T-helper 2 cell treated with Interferon-gamma antibody and Interleukin-4, amounts not matched to agents 5 μg/mL and 100 μg/mL, for 36 hours (primary cell): ENCODE results near the gene TTC27.

ENCODE experiments used
- DNase-seq: peaks from one replicate; pipeline ENCODE4 v3.0.0; 2021; ENCODE audit warnings: low spot score
- H3K27ac Mint-ChIP-seq: one replicate; pipeline ENCODE4 v1.8.0; 2021; ENCODE audit warnings: mild to moderate bottlenecking, mixed read lengths
- H3K27me3 Mint-ChIP-seq: one replicate; pipeline ENCODE4 v1.8.0; 2021; ENCODE audit warnings: low read depth, mixed read lengths
- H3K36me3 Mint-ChIP-seq: one replicate; pipeline ENCODE4 v1.8.0; 2021; ENCODE audit warnings: low read depth, mixed read lengths
- H3K4me1 Mint-ChIP-seq: one replicate; pipeline ENCODE4 v1.8.0; 2021; ENCODE audit warnings: low read depth, mixed read lengths
- H3K4me3 Mint-ChIP-seq: one replicate; pipeline ENCODE4 v1.8.0; 2022; ENCODE audit warnings: mild to moderate bottlenecking, moderate library complexity, mixed read lengths
- H3K9me3 Mint-ChIP-seq: one replicate; pipeline ENCODE4 v1.8.0; 2021; ENCODE audit warnings: mixed read lengths

TTC27 gene

DNA sequence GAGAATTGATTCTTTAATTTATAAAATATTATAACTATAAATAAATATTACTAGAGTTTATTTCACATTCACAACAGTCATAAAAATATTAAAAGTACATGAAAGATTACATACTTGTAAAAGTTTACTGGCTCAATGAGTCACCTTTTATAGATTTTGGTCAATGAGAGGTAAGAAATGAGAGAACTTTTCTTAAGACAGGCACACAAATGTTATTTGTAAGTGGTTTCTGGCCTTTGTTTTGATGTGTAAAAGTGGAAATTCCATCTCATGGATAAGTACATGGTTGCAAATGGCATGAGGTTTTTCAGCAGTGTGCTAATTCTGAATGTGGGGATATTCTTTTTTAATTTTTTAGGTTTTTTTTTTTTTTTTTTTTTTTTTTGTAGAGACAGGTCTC lies 63.8 kb downstream of the TTC27 start:
- Mint-ChIP-seq H3K4me1 (peaks cover 4% of the 10 kb centered on the region), H3K27ac (no peak overlapping the region), H3K36me3 (peaks cover 4% of the 10 kb centered on the region), H3K9me3 (no peaks in the 10 kb centered on the region), H3K4me3 (no peak overlapping the region), H3K27me3 (no peaks in the 10 kb centered on the region)
- DNase-seq: no peak

DNA sequence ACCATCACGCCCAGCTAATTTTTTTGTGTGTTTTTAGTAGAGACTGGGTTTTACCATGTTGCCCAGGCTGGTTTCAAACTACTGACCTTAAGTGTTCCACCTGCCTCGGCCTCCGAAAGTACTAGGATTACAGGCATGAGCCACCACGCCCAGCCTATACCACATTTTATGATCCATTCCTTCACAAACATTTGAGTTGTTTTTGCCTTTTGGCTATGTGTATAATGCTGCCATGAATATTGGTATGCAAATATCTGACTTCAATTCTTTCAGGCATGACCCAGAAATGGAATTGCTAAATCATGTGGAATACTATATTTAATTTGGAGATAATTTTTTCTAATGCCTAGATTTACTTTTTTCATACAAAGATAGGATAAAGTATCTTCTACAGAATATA lies 68.6 kb downstream of the TTC27 start:
- no peak for DNase-seq
- H3K27ac Mint-ChIP-seq: no peak overlapping the region
- no peaks in the 10 kb centered on the region for H3K27me3 Mint-ChIP-seq
- H3K4me3 Mint-ChIP-seq: no peak overlapping the region
- H3K36me3 Mint-ChIP-seq: peaks cover 2% of the 10 kb centered on the region
- H3K4me1 Mint-ChIP-seq: peaks cover 2% of the 10 kb centered on the region
- no peaks in the 10 kb centered on the region for H3K9me3 Mint-ChIP-seq

DNA sequence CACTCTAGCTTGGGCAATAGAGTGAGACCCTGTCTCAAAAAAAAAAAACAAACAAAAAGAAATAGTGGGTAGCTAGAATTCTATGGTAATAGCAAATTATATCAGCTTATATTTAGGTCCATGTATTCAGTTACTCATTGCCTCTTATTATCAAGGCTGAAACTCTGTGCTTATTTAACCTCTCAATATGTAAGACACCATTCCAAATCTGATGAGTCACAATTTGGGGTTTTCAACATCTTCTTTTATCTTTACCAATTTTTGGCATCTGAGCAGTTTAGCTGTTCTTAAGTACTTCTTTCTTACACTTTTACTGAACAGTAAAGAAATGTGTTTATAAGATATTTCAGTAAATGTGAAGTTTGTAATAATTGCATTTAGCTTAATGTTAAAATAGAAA lies 69.3 kb downstream of the TTC27 start:
- H3K4me1 Mint-ChIP-seq: peaks cover 8% of the 10 kb centered on the region
- no peak overlapping the region for H3K4me3 Mint-ChIP-seq
- no peak for DNase-seq
- no peaks in the 10 kb centered on the region for H3K9me3 Mint-ChIP-seq
- H3K27me3 Mint-ChIP-seq: no peaks in the 10 kb centered on the region
- no peak overlapping the region for H3K27ac Mint-ChIP-seq
- H3K36me3 Mint-ChIP-seq: peaks cover 2% of the 10 kb centered on the region

DNA sequence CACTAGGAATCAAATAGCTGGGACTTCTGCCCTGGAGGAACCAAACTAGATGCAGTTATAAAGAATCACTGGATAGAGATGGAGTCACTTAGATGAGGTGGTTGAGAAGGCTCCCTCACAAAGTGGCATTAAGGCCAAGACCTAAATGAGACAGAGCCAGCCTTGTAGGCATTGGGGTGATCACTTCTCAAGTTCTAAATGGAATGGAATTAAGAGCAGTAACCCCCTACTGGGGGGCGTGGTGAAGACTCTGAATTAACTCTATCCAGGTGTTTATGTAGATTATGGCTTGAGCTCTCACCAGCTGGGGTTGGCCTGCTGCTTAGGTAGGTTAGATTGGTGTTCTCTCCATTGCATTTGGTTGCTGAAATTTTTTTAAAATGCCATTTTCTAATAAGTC lies 71.3 kb downstream of the TTC27 start:
- no peak for DNase-seq
- Mint-ChIP-seq H3K27me3 (no peaks in the 10 kb centered on the region), H3K4me1 (peaks cover 11% of the 10 kb centered on the region), H3K36me3 (peaks cover 11% of the 10 kb centered on the region), H3K9me3 (no peaks in the 10 kb centered on the region), H3K4me3 (no peak overlapping the region), H3K27ac (no peak overlapping the region)

DNA sequence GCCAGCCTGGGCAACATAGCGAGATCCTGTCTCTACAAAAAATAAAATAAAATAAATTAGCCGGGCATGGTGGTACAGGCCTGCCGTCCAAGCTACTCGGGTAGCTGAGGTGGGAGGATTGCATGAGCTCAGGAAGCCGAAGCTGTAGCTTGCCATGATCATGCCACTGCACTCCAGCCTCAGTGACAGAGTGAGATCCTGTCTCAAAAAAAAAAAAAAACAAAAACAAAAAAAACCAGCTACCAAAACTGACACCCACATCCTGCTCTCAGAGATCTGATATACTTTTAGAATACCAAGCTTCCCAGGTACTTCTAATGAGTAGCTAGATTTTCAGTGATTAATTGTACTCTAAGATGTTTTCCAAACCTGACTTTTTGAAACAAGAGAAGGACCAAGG lies 74.0 kb downstream of the TTC27 start:
- H3K36me3 Mint-ChIP-seq: peaks cover 15% of the 10 kb centered on the region
- H3K27ac Mint-ChIP-seq: peak overlapping the region; percentile 26
- H3K4me3 Mint-ChIP-seq: no peak overlapping the region
- no peaks in the 10 kb centered on the region for H3K27me3 Mint-ChIP-seq
- peaks cover 11% of the 10 kb centered on the region for H3K4me1 Mint-ChIP-seq
- no peak for DNase-seq
- H3K9me3 Mint-ChIP-seq: no peaks in the 10 kb centered on the region

DNA sequence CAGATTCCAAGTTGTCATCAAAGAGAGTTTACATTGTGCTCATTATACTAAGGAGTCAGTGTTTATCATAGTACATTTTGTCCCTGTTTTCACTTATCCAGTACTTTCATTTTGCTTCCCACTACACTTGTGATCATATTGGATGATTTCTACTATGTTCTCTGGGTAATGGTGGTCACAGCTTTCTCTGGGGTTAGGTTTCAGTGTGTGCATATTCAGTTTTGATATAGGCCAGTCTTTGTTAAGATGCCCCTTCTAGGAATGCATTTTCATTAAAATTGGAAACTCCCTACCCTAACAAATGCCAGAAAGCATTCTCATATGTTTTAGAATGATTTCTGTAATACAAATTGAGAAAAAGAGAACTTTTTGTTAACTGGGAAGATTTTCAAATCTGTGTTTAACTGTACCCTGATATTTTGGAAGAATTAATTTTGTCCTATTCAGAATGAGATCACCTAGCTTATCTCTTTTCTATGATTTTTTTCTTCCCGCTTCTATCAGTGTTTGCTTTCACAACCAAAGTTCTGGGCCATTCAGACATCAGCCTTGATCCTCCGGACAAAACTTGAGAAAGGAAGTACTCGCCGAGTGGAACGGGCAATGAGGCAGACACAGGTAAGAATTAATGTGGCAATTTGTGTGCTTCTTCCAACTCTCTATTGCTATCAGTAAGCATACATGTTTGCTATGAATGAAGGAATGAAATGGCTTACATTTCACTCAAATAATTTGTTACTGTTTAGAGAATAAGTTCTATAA lies 74.6 kb downstream of the TTC27 start:
- Mint-ChIP-seq H3K27me3 (no peaks in the 10 kb centered on the region), H3K4me1 (peaks cover 11% of the 10 kb centered on the region), H3K9me3 (no peaks in the 10 kb centered on the region), H3K4me3 (no peak overlapping the region), H3K27ac (peak overlapping the region; percentile 31), H3K36me3 (peaks cover 15% of the 10 kb centered on the region)
- no peak for DNase-seq

GRCh38 chr2:32706815-32707579 lies 79.1 kb downstream of the TTC27 start:
- Mint-ChIP-seq H3K4me1 (peaks cover 5% of the 10 kb centered on the region), H3K9me3 (no peaks in the 10 kb centered on the region), H3K4me3 (no peak overlapping the region), H3K27ac (no peak overlapping the region), H3K27me3 (no peaks in the 10 kb centered on the region), H3K36me3 (peaks cover 17% of the 10 kb centered on the region)
- DNase-seq: no peak

GRCh38 chr2:32711219-32711618 lies 83.4 kb downstream of the TTC27 start:
- H3K27me3 Mint-ChIP-seq: no peaks in the 10 kb centered on the region
- peaks cover 3% of the 10 kb centered on the region for H3K4me1 Mint-ChIP-seq
- no peaks in the 10 kb centered on the region for H3K9me3 Mint-ChIP-seq
- no peak overlapping the region for H3K4me3 Mint-ChIP-seq
- H3K36me3 Mint-ChIP-seq: peaks cover 19% of the 10 kb centered on the region
- DNase-seq: no peak
- no peak overlapping the region for H3K27ac Mint-ChIP-seq

GRCh38 chr2:32711908-32712501 lies 84.2 kb downstream of the TTC27 start:
- H3K4me1 Mint-ChIP-seq: peaks cover 3% of the 10 kb centered on the region
- no peak overlapping the region for H3K27ac Mint-ChIP-seq
- H3K4me3 Mint-ChIP-seq: no peak overlapping the region
- no peaks in the 10 kb centered on the region for H3K27me3 Mint-ChIP-seq
- DNase-seq: no peak
- H3K36me3 Mint-ChIP-seq: peaks cover 20% of the 10 kb centered on the region
- H3K9me3 Mint-ChIP-seq: no peaks in the 10 kb centered on the region

DNA sequence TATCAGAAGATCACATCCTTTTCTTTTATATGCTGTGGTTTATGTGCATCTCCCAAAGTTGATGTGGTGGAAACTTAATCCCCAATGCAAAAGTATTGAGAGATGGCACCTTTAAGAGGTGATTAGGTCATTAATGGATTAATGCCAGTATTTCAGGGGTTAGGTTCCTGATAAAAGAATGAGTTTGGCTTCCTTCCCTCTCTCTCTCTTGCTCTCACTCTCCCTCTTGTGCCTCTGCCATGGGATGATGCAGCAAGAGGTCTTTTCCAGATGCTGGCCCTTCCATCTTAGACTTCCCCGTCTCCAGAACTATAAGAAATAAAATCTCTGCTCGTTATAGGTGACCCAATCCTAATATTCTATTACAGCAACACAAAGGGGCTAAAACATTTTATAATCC lies 85.0 kb downstream of the TTC27 start:
- Mint-ChIP-seq H3K4me1 (peaks cover 3% of the 10 kb centered on the region), H3K27ac (no peak overlapping the region), H3K4me3 (no peak overlapping the region), H3K9me3 (no peaks in the 10 kb centered on the region), H3K27me3 (no peaks in the 10 kb centered on the region), H3K36me3 (peaks cover 23% of the 10 kb centered on the region)
- DNase-seq: no peak

- H3K9me3 Mint-ChIP-seq: no peaks in the 10 kb centered on the region
- no peak for DNase-seq
- no peak overlapping the region for H3K4me3 Mint-ChIP-seq
- no peak overlapping the region for H3K27ac Mint-ChIP-seq
- peaks cover 3% of the 10 kb centered on the region for H3K4me1 Mint-ChIP-seq
- no peaks in the 10 kb centered on the region for H3K27me3 Mint-ChIP-seq
- H3K36me3 Mint-ChIP-seq: peaks cover 22% of the 10 kb centered on the region
These were observed 86.7 kb downstream of the TTC27 start for GRCh38 chr2:32714521-32714920.

GRCh38 chr2:32715391-32715841 lies 87.6 kb downstream of the TTC27 start:
- peaks cover 21% of the 10 kb centered on the region for H3K36me3 Mint-ChIP-seq
- no peaks in the 10 kb centered on the region for H3K9me3 Mint-ChIP-seq
- H3K27ac Mint-ChIP-seq: no peak overlapping the region
- H3K4me1 Mint-ChIP-seq: peaks cover 3% of the 10 kb centered on the region
- H3K27me3 Mint-ChIP-seq: no peaks in the 10 kb centered on the region
- no peak for DNase-seq
- no peak overlapping the region for H3K4me3 Mint-ChIP-seq

DNA sequence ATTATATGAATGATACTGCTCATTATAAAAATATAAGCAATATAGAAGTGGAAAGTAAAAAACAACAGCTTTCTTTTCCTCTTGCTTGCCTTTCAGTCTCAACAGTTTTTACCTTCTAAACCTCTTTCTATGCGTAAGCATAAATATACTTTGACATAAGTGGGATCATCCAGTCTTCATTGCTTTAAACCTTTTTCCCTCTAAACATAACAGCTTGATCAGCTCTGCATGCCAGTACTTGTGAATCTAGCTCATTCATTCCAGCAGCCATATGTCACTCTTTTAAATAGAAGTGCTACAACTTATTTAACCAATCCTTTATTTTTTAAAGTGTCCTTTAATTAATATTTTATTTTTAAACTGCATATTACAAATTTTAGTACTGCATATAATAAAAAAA lies 88.1 kb downstream of the TTC27 start:
- DNase-seq: no peak
- peaks cover 21% of the 10 kb centered on the region for H3K36me3 Mint-ChIP-seq
- no peaks in the 10 kb centered on the region for H3K27me3 Mint-ChIP-seq
- no peaks in the 10 kb centered on the region for H3K9me3 Mint-ChIP-seq
- H3K4me3 Mint-ChIP-seq: no peak overlapping the region
- H3K4me1 Mint-ChIP-seq: peaks cover 3% of the 10 kb centered on the region
- H3K27ac Mint-ChIP-seq: no peak overlapping the region

- Mint-ChIP-seq H3K27me3 (no peaks in the 10 kb centered on the region), H3K9me3 (no peaks in the 10 kb centered on the region), H3K4me3 (no peak overlapping the region), H3K27ac (no peak overlapping the region), H3K36me3 (peaks cover 21% of the 10 kb centered on the region), H3K4me1 (peaks cover 3% of the 10 kb centered on the region)
- no peak for DNase-seq
These were observed 88.7 kb downstream of the TTC27 start for GRCh38 chr2:32716598-32716997.
